NCI-H69 (cell line): ENCODE measurements around the gene MAP7D2.
A peak's percentile ranks its signal among the peaks of the same experiment; 100 is the strongest.
"Not testable (repeated sequence)": the region's sequence is repeated elsewhere in the genome, so short reads cannot be mapped to it uniquely, and the experiment has no call there.

Source experiments
- DNase-seq: peaks from one replicate; lab custom pipeline; 2025; lab: John Stamatoyannopoulos, UW

MAP7D2 gene

DNA sequence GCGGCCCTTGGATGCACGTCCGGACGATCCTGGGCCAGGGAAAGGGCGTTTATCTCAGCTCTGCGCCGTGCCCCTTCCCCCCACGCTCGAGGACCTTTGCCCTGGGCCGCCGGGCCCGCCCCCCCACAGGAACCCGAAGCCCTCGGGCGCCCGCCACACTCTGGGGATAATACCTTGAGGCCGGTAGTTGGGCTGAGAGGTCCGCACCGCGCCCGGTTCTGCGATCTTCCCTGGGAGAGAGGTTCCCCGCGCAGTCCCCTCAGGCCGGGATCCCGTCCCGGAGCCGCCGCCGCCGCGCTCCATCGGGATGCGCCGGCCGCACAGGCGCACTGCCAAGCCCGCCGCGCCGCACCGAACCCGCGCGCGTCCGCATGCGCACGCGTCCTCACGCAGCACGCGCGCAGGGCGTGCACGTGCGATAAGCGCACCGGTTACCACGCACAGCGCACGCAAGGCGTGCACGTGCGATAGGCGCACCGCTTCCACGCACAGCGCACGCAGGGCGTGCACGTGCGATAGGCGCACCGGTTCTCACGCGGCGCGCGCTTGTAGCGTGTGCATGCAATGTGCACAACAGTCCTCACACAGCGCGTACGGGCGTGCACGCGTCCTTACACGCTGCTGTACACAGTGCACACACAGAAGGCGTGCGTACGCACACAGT is at the start of gene MAP7D2:
Gene MAP7D2, minus strand, starts transcription at position 331 of the 664 bp plus-strand sequence. Its CDS starts 28 bp downstream, at position 303.
- DNase-seq, result peak; percentile 53

DNA sequence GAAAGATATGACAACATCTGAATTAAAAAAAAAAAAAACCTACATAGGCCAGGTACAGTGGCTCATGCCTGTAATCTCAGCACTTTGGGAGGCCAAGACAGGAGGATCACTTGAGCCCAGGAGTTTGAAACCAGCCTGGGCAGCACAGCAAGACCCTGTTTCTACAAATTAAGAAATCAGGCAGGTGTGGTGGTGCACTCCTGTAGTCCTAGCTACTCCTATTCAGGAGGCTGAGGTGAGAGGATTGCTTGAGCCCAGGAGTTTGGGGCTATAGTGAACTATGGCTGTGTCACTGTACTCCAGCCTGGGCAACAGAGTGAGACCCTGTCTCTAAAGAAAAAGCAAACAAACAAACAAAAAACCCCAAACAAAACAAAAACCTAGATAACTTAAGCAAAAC is 45.8 kb upstream of the MAP7D2 start:
- DNase-seq, result not testable (repeated sequence)

DNA sequence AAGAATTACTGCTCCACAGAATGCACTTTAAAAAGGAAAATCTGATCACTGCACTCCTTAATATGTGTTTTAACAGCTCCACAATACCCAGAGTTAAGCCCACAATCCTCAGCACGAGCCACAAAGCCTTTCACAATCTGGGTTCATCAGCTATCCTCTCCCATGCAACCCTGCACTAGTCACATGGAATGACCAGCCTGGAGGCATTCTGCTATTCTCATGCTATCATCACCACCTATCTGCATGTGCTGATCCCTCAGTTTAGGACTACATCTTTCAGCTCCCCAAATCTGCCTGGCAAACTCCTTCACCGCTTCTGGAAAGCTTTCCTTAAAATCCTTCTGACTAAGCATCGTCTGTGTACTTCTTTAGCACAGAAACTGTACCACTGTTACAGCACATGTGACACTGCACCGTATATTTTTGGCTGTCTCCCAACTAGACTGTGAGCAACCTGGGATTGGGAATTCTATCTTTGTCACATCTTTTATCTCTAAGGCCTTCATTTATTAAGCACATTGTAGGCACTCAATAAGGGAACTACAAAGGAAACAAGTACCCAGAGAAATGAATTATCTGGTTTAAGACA is 43.2 kb upstream of the MAP7D2 start:
- no peak for DNase-seq

DNA sequence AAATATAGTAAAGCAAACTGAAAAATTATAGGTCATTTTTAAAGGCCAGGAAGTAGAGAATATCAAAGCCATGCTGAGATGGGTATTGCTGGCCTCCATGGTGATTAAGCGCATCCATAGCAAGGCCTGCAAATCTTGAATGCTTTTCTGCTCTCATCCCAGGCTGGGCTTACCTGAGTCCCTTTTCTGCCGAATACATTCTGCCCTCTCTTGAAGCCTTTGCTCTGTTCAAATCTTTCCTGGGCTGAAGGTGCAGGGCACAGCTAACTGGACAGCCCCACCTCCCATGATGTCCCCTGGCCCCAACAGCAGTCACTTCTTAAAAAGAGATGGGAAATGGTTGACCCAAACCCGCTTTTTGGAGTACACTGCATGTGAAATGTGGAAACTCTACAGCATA is 35.0 kb upstream of the MAP7D2 start:
- no peak for DNase-seq

DNA sequence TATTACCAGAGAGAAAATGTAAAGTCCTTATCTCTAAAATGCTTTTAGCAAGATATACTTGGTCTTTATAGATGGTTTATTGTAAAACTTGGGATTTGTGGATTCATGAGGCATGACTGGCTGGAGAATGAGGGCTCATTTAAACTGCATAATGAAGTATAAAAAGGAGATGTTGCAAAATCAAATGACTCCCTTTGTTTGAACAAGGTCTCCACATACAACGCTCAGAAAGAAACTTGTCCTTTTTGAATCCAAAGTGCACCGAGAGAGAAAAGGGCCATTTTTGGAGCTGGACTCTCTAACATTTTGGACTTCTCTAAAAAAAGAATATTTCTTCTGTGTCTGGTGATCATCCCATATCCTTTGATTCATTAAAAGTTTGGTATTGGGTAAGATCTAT is 32.6 kb upstream of the MAP7D2 start:
- DNase-seq, result no peak

DNA sequence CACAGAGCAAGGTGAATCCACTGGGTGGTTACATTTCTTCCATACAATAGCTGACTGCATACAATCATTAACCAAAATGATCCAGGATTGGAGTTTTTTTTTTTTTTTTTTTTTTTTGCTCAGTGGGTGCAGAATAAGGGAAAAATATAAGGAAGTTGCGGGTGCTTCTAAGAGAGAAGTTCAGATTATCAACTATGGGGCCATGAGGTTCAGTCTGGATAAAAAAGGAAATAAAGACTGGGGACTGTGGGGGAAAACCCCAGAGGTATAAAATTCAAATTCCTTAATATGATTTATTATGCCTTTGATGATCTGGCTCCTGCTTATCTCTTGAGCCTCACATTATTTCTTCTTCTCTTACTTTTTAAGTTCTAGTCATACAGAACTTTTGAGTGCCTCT is 30.9 kb upstream of the MAP7D2 start:
- no peak for DNase-seq

DNA sequence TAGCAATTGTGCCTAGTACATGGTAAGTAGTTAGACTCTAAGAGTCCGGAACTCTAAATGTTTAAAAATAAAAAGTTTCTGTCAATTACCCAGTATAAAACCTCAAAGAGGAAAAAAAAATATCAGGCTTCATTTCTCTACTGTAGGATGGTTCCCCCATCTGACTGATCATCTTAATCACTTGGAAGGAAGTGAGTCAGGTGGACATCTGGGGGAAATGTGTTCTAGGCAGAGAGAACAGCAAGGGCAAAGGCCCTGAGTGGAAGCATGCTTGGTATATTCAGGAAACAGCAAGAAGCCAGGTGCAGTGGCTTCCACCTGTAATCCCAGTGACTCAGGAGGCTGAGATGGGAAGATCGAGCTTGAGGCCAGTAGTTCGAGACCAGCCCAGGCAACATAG is 27.8 kb upstream of the MAP7D2 start:
- no peak for DNase-seq

DNA sequence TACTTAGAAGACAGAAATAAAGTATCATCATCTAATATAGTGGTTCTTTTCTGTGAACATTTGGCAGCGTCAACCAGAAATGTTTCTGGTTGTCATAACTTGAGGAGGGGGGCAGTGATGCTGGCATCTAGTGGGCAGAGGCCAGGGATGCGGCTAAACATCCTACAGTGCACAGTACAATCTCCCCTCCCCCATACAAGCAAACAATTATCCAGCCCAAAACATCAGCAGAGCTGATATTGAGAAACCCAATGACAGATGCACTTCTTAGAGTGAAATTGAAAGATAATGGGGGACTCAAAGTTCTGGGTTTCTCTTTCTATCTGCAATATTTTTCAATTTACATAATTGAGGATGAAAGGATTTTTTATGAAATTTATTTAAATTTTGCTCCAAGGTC is 26.9 kb upstream of the MAP7D2 start:
- DNase-seq, result peak; percentile 16

DNA sequence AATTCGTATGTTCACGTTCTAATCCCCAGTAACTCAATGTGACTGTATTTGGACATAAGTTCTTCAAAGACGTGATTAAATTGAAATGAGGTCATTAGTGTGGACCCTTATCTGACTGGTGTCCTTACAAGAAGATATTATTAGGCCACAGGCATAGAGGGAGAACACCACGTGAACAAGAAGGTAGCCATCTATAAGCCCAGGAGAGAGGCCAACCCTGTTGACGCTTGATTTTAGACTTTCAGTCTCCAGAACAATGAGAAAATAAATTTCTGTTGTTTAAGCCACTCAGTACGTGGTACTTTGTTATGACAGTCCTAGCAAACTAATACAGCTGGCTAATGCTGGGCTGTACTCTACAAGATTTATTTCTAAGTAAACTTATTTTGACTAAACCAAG is 26.4 kb upstream of the MAP7D2 start:
- DNase-seq, result no peak

DNA sequence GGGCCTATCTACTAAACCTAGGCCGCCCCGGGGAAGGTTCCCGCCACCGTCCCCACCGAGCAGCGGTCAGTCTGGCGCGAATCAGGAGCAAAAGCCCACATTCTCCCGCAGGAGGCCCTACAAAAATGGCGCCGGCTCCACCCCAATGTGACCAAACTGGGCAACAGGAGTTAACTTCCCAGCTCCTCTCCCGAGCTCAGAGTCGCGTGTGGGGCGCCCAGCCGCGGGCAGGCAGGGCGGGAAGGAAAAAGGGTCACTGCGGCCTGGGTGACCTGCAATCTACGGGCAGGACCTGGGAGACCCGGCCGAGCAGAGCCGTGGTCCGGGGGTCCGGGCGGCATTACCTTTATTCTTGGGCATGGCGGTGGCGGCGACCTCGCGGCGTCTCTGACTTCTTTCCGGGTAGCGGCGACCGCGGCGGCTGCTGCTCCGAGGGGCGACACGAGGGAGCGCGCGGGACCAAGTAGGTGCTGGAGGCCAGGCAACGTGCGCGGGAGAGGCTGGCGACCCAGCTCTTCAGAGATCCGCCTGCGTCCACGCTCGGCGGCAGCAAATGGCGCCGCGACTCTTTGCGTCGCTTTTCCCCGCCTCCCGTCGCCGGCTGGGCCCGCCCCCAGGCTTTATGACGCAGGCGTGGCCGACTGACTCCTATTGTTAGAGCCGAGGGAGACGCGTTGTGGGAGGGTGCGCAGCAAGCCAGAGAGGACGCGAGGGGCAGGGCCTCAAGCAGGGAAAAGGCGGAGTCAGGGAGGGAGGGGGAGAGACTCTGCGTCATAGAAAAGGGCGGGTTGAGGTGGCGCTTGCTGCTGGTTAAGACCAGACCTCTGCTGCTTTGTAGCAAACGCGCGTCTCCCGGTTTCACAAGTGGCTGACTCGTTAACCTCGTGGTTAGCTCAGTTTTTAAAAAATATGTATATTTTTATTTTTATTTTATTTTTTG is 24.8 kb upstream of the MAP7D2 start, which contains the start of gene EIF1AX:
Gene EIF1AX, minus strand, starts transcription at position 558 of the 940 bp plus-strand sequence. Its CDS starts 198 bp downstream, at position 360.
- peak; percentile 98 for DNase-seq

DNA sequence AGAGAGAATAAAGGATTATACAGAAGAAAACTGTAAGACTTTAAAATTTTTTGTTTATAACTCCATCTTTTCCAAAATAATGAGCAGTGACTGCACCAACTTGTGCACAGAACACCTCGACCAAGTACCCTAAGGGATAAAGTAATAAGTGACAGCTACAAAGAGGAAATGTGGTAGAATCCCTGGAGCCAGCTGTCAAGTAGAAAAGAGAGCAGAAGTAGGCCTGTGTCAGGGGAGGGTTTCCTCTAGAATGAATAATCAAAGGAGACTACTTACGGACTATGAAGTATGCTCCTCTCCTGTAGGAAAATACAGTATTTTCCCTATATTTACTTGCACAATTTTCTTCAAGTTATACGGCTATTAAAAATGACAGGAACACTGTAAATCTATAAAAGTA is 23.7 kb upstream of the MAP7D2 start:
- DNase-seq, result peak; percentile 29

DNA sequence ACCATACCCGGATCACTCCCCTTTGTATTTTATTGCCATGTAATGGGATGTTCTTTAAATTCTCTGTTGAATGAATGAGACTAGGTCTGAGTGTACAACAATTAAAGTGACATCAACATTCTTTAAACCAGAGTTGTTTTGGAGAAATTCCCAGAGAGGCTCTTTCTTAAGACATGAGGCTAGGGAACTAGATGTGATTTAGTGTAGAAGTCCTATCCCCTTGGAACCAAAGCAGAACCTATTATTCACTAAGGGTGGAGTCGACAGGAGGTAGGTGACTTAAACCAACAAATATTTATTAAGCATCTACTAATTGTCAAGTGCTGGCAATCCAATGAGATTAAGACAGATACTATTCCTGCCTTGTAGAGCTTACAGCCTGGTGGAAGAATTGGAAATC is 23.3 kb upstream of the MAP7D2 start:
- no peak for DNase-seq

DNA sequence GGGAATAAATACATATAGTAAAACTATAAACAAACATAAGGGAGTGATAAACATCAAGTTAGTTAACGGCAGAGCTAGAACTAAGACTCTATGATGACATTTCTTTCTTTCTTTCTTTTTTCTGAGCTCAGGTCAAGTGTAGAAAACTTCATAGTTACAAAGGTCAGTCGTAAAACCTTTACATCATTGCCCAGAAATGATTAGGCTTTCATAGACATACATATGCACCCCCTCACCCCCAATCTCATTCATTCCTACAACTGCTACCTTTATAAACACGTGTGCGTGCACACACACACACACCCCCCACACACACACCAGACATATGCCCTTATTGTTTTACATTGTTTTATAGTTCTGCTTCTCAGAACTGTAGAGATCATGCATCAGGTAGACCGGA is 19.2 kb upstream of the MAP7D2 start:
- DNase-seq, result no peak

DNA sequence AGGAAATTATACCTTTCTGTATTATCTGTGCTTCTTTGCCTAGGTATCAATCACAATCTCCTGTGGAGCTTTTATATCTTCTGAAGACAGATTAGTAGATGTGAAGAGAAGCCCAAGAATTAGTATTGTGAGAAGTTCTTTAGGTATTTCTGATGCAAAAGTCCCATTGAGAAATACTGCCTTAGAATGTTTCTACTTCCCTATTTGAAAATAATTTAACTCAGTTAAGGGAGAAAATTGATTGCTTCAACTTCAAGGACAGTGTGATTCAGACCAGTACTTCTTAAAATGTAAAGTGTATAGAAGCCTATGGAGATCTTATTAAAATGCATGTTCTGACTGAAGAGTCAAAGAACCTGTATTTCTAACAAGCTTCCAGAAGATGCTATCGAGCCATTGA is 16.0 kb upstream of the MAP7D2 start:
- no peak for DNase-seq

DNA sequence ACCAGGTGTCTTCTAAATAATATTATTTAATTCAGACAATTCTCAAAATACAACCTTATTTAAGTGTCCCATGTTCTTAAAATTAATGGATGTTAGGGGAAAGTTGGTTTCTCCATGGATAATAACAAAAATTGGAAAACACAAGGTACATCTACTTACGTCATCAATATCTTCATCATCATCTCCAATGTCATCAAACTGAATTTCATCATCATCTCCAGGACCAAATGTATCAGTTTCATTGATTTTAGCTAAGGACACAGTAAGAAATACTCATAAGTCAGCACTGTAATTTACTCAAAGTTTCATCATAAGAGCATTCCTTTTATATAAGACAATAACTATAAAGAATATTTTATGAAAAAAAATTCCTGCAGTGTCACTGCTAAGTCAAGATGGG is 13.7 kb upstream of the MAP7D2 start:
- DNase-seq, result no peak

DNA sequence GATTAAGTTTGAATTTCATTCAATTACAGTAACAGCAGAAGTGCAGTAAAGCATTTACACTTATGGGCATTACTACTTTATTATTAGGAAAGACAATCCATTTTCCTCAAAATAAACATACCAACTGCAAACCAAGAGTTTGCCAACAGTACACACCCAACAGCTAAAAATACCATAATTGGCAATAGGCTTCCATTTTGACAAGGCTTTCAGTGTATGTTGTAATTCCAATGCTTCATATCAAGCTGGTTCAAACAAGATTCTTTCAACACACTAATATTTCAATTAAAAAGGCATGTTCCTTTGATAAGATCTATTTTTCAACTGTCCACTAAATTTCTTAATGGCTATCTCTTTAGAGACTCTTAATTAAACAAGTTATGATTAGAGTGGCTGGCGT is 12.8 kb upstream of the MAP7D2 start:
- DNase-seq, result no peak

DNA sequence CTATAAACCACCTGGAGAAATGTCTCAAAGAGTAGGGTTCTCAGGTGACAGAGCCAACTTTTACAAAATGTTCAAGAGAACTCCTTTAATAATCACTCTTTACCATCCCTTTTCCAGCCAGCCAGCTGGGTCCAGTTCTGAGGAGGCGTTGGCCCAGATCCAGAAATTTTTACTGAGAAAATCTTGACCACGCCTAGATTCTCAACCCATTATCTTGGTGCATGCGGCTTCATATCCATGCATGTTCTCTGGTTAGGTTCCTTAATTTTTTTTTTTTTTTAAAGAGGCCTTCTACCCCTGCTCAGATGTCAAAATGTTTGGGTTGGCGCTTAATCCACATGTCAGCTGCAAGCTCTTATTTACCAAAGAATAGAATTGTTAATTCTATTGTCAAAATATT is 12.0 kb upstream of the MAP7D2 start:
- peak; percentile 5 for DNase-seq

DNA sequence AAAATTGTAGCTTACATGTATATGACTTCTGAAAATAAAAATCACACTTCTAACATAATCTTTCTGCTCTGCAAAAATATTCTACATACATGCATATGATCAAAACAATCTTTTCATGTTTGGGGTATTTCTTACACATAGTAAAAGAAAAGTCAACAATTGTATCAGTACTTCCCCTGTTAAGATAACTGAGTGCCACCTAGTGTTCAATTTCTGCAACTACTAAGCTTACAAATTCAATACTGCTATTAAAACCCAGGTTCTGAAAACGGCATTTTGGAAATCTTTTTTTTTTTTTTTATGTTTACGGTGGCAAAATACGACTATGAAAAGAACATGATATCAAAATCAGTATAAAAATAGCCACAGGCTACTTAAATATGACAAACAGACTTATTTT is 10.7 kb upstream of the MAP7D2 start:
- not testable (repeated sequence) for DNase-seq

DNA sequence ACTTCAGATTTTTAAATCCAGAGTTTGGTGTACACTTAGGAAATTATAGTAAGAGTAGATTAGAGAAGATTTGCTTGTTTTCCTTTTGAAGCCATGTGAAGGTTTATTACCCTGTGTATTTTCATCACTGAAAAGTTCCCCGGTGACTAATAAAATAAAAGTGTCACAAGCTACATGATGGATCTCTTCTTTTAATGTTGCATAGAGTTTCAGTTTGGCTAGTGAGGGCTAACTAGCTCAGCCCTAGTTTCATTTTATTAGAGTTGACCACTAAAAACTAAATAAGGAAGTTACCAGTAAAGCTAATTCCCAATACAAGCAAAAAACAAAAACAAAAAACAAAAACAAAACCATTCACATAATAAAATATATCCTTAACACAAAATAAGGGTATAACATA is 10.1 kb upstream of the MAP7D2 start:
- DNase-seq, result not testable (repeated sequence)

DNA sequence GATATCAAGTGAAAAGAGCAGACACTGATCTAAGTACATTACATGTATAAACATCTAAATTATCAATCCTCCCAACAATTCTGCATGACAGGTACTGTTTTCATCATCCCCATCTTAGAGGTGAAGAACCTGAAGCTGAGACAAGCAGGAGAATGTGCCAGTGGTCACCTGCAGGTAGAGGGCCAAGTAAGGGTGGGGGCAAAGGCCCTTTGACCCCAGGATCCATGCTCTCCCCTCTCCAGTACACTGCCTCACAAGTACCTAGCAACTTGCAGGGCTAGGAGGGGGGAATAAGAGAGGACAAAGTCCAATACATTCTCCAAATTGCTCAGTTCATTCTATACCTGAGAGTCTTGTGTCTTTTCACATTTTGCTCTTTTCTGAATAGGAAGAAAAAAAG is 8.3 kb upstream of the MAP7D2 start:
- no peak for DNase-seq

DNA sequence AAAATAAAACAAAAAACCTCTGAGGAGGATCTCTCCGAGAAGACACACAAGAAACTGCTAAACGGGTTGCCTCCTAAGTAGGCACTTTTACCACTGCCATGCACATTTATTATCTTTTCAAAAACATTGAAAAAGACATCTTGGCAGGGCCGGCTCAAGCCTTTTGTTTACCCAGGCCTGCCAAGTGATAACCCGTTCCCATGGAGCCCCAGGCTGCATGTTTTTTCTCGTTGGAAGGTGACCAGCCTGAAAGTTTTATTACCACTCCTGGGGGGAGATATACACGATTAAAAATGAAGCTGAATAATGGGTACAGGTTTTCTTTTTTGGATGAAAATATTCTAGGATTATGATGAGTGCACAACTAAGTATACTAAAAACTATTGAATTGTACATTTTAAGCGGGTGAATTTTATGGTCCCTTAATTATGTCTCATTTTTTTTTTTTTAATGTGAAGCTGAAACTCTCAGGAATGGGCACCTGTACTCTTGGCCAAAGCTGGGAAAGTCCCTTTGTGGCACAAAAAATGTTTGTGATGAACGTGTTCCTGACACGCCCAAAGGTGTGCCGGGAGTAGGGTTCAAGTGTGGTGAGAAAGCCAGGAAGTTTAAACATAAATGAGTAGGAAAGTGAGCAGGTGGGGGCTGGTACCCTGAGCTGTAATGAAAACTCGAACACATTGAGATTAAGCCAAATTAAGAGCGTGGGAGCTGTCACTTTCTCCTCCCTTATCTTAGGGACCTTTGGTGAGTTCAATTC is 1.5 kb upstream of the MAP7D2 start:
- DNase-seq, result peak; percentile 21

DNA sequence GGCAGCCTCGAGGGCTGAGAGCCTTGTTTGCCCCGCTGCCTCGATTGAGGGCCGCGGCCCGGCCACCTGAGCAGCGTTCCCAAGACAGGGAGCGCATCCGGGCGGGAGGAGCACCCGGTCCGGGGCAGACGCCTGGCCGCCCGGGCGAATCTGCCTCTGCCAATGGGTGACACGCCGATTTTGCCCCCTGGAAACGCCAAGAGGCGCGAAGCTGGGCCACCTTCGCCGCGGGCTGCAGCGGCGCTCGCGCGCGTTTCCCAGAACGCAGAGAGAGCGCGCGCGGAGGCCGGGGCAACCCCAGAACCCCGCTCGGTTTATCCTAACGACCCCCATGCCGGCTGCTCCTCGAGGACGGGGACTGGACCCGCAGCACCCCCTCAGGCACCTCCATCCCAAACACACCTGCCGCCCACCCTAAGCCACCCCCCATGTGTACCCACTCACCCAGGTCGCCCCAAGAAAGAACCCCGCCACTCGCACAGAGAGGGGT is 575 bp downstream of the MAP7D2 start:
- DNase-seq, result peak; percentile 65
